ENCODE data around the gene FBRSL1. TPM values are rescaled to one million over a fixed set of nuclear protein-coding genes. Genes with fewer than 3 reads are reported as not detected.

Gene FBRSL1
- polyA plus RNA-seq, 1 donor, result 57.1 TPM

DNA sequence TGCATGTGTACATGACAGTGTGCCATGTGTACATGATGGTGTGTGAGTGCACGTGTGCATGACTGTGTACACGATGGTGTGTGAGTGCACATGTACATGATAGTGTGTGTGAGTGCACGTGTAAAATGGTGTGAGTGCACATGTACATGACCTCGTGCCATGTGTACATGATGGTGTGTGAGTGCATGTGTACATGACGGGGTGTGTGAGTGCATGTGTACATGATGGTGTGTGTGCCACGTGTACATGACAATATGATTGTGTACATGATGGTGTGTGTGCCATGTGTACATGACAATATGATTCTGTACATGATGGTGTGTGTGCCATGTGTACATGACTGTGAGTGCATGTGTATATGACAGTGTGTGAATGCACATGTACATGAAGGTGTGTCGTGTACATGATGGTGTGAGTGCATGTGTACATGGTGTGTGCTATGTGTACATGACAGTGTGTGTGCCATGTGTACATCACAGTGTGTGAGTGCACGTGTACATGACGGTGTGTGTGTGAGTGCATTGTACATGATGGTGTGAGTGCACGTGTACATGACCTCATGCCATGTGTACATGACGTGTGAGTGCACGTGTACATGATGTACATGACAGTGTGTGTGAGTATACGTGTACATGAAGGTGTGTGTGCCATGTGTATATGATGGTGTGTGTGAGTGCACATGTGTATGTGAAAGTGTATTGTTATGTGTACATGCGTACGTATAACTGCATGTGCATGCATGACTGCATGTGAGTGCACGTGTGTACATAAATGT, 46.3 kb downstream of the FBRSL1 start:
- peaks cover 4% of the 10 kb centered on the region for H3K36me3 ChIP-seq (ENCODE audit: control insufficient read depth, insufficient read depth, low read length)
- DNase-seq, result no peak
- WGBS (ENCODE audit: insufficient coverage, low lambda C conversion rate), result no CpG with 5 or more reads among the region's 16 CpGs
- no peaks in the 10 kb centered on the region for H3K4me1 ChIP-seq (ENCODE audit: control insufficient read depth, insufficient read depth, low read length)
- H3K9me3 ChIP-seq (ENCODE audit: control insufficient read depth, low read depth, low read length), result peaks cover 3% of the 10 kb centered on the region
- H3K27ac ChIP-seq (ENCODE audit: low read length), result no peak overlapping the region
- H3K27me3 ChIP-seq (ENCODE audit: control insufficient read depth, insufficient read depth, low read length), result no peaks in the 10 kb centered on the region
- no peak overlapping the region for H3K4me3 ChIP-seq (ENCODE audit: low read length)

DNA sequence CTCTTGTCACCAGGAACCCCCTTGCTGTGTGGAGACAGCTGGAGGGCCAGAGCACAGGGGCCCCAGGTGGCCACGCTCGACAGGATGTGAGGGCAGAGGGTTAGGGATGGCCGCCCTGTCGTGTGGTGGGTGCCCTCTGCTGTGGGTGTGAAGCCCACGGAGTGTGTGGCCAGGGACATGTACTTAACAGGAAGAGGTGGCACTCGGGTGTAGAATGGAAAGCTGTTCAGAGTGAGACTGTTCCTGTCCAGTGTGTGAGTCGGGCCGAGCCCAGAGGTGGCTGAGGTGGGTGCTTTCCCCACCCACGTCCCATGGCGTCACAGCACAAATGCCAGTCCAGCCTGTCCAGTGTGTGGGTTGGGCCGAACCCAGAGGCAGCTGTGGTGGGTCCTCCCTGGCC, 47.1 kb downstream of the FBRSL1 start:
- no CpG with 5 or more reads among the region's 11 CpGs for WGBS (ENCODE audit: insufficient coverage, low lambda C conversion rate)
- H3K36me3 ChIP-seq (ENCODE audit: control insufficient read depth, insufficient read depth, low read length), result peaks cover 4% of the 10 kb centered on the region

GRCh38 chr12:132537836-132538662, 48.1 kb downstream of the FBRSL1 start:
- DNase-seq, result no peak
- Histone ChIP-seq H3K27me3 (ENCODE audit: control insufficient read depth, insufficient read depth, low read length) (no peaks in the 10 kb centered on the region), H3K36me3 (ENCODE audit: control insufficient read depth, insufficient read depth, low read length) (peaks cover 4% of the 10 kb centered on the region), H3K4me1 (ENCODE audit: control insufficient read depth, insufficient read depth, low read length) (no peaks in the 10 kb centered on the region), H3K27ac (ENCODE audit: low read length) (no peak overlapping the region), H3K4me3 (ENCODE audit: low read length) (no peak overlapping the region), H3K9me3 (ENCODE audit: control insufficient read depth, low read depth, low read length) (no peaks in the 10 kb centered on the region)
- no CpG with 5 or more reads among the region's 29 CpGs for WGBS (ENCODE audit: insufficient coverage, low lambda C conversion rate)

More for the DNA sequence above, 47.1 kb downstream of the FBRSL1 start:
- Histone ChIP-seq H3K27ac (ENCODE audit: low read length) (no peak overlapping the region), H3K4me1 (ENCODE audit: control insufficient read depth, insufficient read depth, low read length) (no peaks in the 10 kb centered on the region), H3K27me3 (ENCODE audit: control insufficient read depth, insufficient read depth, low read length) (no peaks in the 10 kb centered on the region), H3K4me3 (ENCODE audit: low read length) (no peak overlapping the region), H3K9me3 (ENCODE audit: control insufficient read depth, low read depth, low read length) (peaks cover 3% of the 10 kb centered on the region)
- no peak for DNase-seq

- no peak for DNase-seq
- no CpG with 5 or more reads among the region's 4 CpGs for WGBS (ENCODE audit: insufficient coverage, low lambda C conversion rate)
- Histone ChIP-seq H3K27me3 (ENCODE audit: control insufficient read depth, insufficient read depth, low read length) (no peaks in the 10 kb centered on the region), H3K36me3 (ENCODE audit: control insufficient read depth, insufficient read depth, low read length) (peaks cover 4% of the 10 kb centered on the region), H3K27ac (ENCODE audit: low read length) (no peak overlapping the region), H3K4me1 (ENCODE audit: control insufficient read depth, insufficient read depth, low read length) (no peaks in the 10 kb centered on the region), H3K4me3 (ENCODE audit: low read length) (no peak overlapping the region), H3K9me3 (ENCODE audit: control insufficient read depth, low read depth, low read length) (no peaks in the 10 kb centered on the region)
Measured at GRCh38 chr12:132538663-132538990, 48.7 kb downstream of the FBRSL1 start.

DNA sequence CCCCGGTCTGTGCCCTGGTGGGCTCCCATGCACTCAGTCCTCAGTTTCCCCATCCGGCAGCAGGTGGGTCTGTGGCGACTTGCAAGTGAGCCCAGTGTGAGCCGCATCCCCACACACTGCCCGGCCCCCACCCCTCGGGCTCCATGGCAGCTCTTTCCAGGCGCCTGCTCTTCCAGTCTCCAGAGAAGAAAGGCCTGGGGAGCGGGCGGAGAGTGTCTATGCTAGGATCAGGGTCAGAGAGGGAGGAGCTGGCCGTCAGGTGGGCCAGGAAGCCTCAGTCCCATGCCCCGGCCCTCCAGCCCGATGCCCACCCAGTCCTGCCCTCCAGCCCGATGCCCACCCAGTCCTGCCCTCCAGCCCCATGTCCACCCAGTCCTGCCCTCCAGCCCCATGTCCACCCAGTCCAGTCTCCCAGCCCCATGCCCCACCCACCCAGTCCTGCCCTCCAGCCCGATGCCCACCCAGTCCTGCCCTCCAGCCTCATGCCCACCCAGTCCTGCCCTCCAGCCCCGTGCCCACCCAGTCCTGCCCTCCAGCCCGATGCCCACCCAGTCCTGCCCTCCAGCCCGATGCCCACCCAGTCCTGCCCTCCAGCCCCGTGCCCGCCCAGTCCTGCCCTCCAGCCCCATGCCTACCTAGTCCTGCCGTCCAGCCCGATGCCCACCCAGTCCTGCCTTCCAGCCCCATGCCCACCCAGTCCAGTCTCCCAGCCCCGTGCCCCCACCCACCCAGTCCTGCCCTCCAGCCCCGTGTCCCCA, 49.2 kb downstream of the FBRSL1 start:
- H3K4me3 ChIP-seq (ENCODE audit: low read length), result no peak overlapping the region
- DNase-seq, result no peak
- H3K9me3 ChIP-seq (ENCODE audit: control insufficient read depth, low read depth, low read length), result no peaks in the 10 kb centered on the region
- no CpG with 5 or more reads among the region's 23 CpGs for WGBS (ENCODE audit: insufficient coverage, low lambda C conversion rate)
- H3K36me3 ChIP-seq (ENCODE audit: control insufficient read depth, insufficient read depth, low read length), result peaks cover 4% of the 10 kb centered on the region
- no peaks in the 10 kb centered on the region for H3K27me3 ChIP-seq (ENCODE audit: control insufficient read depth, insufficient read depth, low read length)
- H3K4me1 ChIP-seq (ENCODE audit: control insufficient read depth, insufficient read depth, low read length), result no peaks in the 10 kb centered on the region
- H3K27ac ChIP-seq (ENCODE audit: low read length), result no peak overlapping the region

DNA sequence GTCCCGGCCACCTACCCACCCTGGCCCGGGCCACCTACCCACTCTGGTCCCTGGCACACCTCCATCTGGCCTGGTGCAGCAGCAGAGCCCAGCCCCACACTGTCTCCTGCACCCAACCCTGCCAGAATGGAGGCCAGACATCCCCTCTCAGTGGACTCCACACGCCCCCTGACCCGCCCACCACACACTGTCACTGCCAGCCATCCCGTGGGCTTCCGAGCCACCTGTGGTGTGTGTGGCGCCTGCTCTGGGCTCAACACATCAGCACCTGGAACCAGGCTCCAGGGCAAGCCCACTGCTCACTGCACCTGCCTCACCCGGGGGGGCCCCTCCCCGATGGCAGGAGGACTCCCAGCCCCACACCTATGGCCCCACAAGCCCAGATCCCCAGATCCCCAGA, 50.5 kb downstream of the FBRSL1 start:
- no peak overlapping the region for H3K27ac ChIP-seq (ENCODE audit: low read length)
- H3K9me3 ChIP-seq (ENCODE audit: control insufficient read depth, low read depth, low read length), result no peaks in the 10 kb centered on the region
- no CpG with 5 or more reads among the region's 9 CpGs for WGBS (ENCODE audit: insufficient coverage, low lambda C conversion rate)
- no peaks in the 10 kb centered on the region for H3K27me3 ChIP-seq (ENCODE audit: control insufficient read depth, insufficient read depth, low read length)
- H3K4me3 ChIP-seq (ENCODE audit: low read length), result no peak overlapping the region
- peaks cover 3% of the 10 kb centered on the region for H3K4me1 ChIP-seq (ENCODE audit: control insufficient read depth, insufficient read depth, low read length)
- no peak for DNase-seq
- H3K36me3 ChIP-seq (ENCODE audit: control insufficient read depth, insufficient read depth, low read length), result peaks cover 2% of the 10 kb centered on the region

GRCh38 chr12:132541200-132541599, 51.2 kb downstream of the FBRSL1 start:
- Histone ChIP-seq H3K9me3 (ENCODE audit: control insufficient read depth, low read depth, low read length) (no peaks in the 10 kb centered on the region), H3K4me1 (ENCODE audit: control insufficient read depth, insufficient read depth, low read length) (peaks cover 3% of the 10 kb centered on the region), H3K27me3 (ENCODE audit: control insufficient read depth, insufficient read depth, low read length) (no peaks in the 10 kb centered on the region), H3K27ac (ENCODE audit: low read length) (no peak overlapping the region), H3K4me3 (ENCODE audit: low read length) (no peak overlapping the region), H3K36me3 (ENCODE audit: control insufficient read depth, insufficient read depth, low read length) (peaks cover 2% of the 10 kb centered on the region)
- WGBS (ENCODE audit: insufficient coverage, low lambda C conversion rate), result no CpG with 5 or more reads among the region's 9 CpGs
- no peak for DNase-seq

DNA sequence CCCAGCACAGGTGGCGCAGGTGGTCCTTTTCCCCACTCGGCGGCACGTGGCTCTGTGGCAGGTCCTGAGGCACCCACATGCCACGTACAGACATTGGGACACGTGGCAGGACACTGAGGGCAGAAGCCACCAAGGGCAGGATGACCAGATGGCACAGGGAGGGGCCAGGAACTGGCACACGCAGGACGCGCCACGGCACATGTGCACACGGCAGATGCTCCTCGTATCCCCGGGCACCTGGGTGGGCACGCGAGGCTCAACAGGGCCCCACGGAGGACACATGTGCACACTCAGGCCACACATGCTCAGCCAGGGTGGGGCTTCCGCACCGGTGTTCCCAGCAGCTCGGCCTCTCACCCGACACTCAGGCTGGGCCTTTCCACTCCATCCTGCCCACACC, 52.0 kb downstream of the FBRSL1 start:
- Histone ChIP-seq H3K9me3 (ENCODE audit: control insufficient read depth, low read depth, low read length) (no peaks in the 10 kb centered on the region), H3K27ac (ENCODE audit: low read length) (no peak overlapping the region), H3K27me3 (ENCODE audit: control insufficient read depth, insufficient read depth, low read length) (no peaks in the 10 kb centered on the region), H3K36me3 (ENCODE audit: control insufficient read depth, insufficient read depth, low read length) (peaks cover 2% of the 10 kb centered on the region), H3K4me3 (ENCODE audit: low read length) (no peak overlapping the region), H3K4me1 (ENCODE audit: control insufficient read depth, insufficient read depth, low read length) (peaks cover 3% of the 10 kb centered on the region)
- DNase-seq, result no peak
- no CpG with 5 or more reads among the region's 20 CpGs for WGBS (ENCODE audit: insufficient coverage, low lambda C conversion rate)

GRCh38 chr12:132542661-132543060, 52.7 kb downstream of the FBRSL1 start:
- Histone ChIP-seq H3K27ac (ENCODE audit: low read length) (no peak overlapping the region), H3K4me3 (ENCODE audit: low read length) (no peak overlapping the region), H3K9me3 (ENCODE audit: control insufficient read depth, low read depth, low read length) (no peaks in the 10 kb centered on the region), H3K27me3 (ENCODE audit: control insufficient read depth, insufficient read depth, low read length) (no peaks in the 10 kb centered on the region), H3K36me3 (ENCODE audit: control insufficient read depth, insufficient read depth, low read length) (peaks cover 2% of the 10 kb centered on the region), H3K4me1 (ENCODE audit: control insufficient read depth, insufficient read depth, low read length) (peaks cover 3% of the 10 kb centered on the region)
- no peak for DNase-seq
- WGBS (ENCODE audit: insufficient coverage, low lambda C conversion rate), result no CpG with 5 or more reads among the region's 9 CpGs

GRCh38 chr12:132543298-132544079, 53.5 kb downstream of the FBRSL1 start:
- DNase-seq, result no peak
- Histone ChIP-seq H3K36me3 (ENCODE audit: control insufficient read depth, insufficient read depth, low read length) (peaks cover 5% of the 10 kb centered on the region), H3K9me3 (ENCODE audit: control insufficient read depth, low read depth, low read length) (no peaks in the 10 kb centered on the region), H3K4me3 (ENCODE audit: low read length) (no peak overlapping the region), H3K4me1 (ENCODE audit: control insufficient read depth, insufficient read depth, low read length) (peaks cover 3% of the 10 kb centered on the region), H3K27ac (ENCODE audit: low read length) (no peak overlapping the region), H3K27me3 (ENCODE audit: control insufficient read depth, insufficient read depth, low read length) (no peaks in the 10 kb centered on the region)
- WGBS (ENCODE audit: insufficient coverage, low lambda C conversion rate), result no CpG with 5 or more reads among the region's 27 CpGs
